Measurements from ENCODE around the gene SEPTIN12.

Gene SEPTIN12

GRCh38 chr16:4828567-4829321, 40.6 kb upstream of the SEPTIN12 start:
- Histone ChIP-seq H3K4me1 (ENCODE audit: control insufficient read depth, low read length) (no peaks in the 10 kb centered on the region), H4K20me1 (ENCODE audit: control insufficient read depth, insufficient read depth, low read depth, low read length) (no peaks in the 10 kb centered on the region), H3K9me3 (ENCODE audit: control insufficient read depth, insufficient read depth, low read length) (no peaks in the 10 kb centered on the region), H3K79me2 (ENCODE audit: control insufficient read depth, low read length) (peaks cover 3% of the 10 kb centered on the region; the same call in 1 of the 2 replicates), H3K27me3 (ENCODE audit: control insufficient read depth, low read length) (no peaks in the 10 kb centered on the region), H3K27ac (ENCODE audit: low read depth, low read length) (no peak overlapping the region), H3K4me3 (ENCODE audit: low read length) (no peak overlapping the region), H3K9me2 (replicated peaks; ENCODE audit: control insufficient read depth, low read length) (no peaks in the 10 kb centered on the region), H3K4me2 (ENCODE audit: low read length) (no peak overlapping the region), H3K36me3 (ENCODE audit: control insufficient read depth, low read length) (peaks cover 76% of the 10 kb centered on the region), H3F3A (ENCODE audit: control insufficient read depth, insufficient read depth) (no peaks in the 10 kb centered on the region)
- TF ChIP-seq EZH2phosphoT487 (IDR thresholded peaks at IDR 0.05; ENCODE audit: borderline replicate concordance, low read length) (no peak), CTCF (IDR thresholded peaks at IDR 0.05; ENCODE audit: low read depth, low read length, poor library complexity, severe bottlenecking) (no peak)

DNA sequence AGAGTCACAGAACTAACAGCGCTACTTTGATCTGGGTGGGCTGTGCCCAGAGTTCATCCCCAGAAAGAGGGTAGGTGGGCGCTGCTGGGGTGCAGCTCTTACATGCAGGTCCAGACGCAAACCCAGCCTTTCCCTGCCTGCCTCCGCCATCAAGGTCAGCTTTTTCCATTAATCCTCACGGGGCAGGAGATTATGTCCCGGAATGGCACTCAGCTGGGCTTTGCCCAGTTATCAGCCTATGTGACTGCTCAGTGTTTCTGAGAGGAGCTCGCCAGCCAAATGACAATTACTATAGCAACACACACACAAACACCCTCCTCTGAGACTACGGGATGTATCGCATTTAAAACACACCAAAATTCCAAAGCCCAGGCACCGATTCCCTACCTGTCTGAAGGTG, 38.8 kb upstream of the SEPTIN12 start:
- TF ChIP-seq EZH2phosphoT487 (IDR thresholded peaks at IDR 0.05; ENCODE audit: borderline replicate concordance, low read length) = no peak
- TF ChIP-seq CTCF (IDR thresholded peaks at IDR 0.05; ENCODE audit: low read depth, low read length, poor library complexity, severe bottlenecking) = no peak
- H3K4me3 ChIP-seq (ENCODE audit: low read length) = no peak overlapping the region
- H3K79me2 ChIP-seq (ENCODE audit: control insufficient read depth, low read length) = peaks cover 3% of the 10 kb centered on the region; the same call in 1 of the 2 replicates
- no peaks in the 10 kb centered on the region for H4K20me1 ChIP-seq (ENCODE audit: control insufficient read depth, insufficient read depth, low read depth, low read length)
- peaks cover 73% of the 10 kb centered on the region for H3K36me3 ChIP-seq (ENCODE audit: control insufficient read depth, low read length)
- H3K9me2 ChIP-seq (replicated peaks; ENCODE audit: control insufficient read depth, low read length) = no peaks in the 10 kb centered on the region
- H3K9me3 ChIP-seq (ENCODE audit: control insufficient read depth, insufficient read depth, low read length) = no peaks in the 10 kb centered on the region
- no peaks in the 10 kb centered on the region for H3K27me3 ChIP-seq (ENCODE audit: control insufficient read depth, low read length)
- no peak overlapping the region for H3K27ac ChIP-seq (ENCODE audit: low read depth, low read length)
- H3F3A ChIP-seq (ENCODE audit: control insufficient read depth, insufficient read depth) = no peaks in the 10 kb centered on the region
- no peaks in the 10 kb centered on the region for H3K4me1 ChIP-seq (ENCODE audit: control insufficient read depth, low read length)
- no peak overlapping the region for H3K4me2 ChIP-seq (ENCODE audit: low read length)

DNA sequence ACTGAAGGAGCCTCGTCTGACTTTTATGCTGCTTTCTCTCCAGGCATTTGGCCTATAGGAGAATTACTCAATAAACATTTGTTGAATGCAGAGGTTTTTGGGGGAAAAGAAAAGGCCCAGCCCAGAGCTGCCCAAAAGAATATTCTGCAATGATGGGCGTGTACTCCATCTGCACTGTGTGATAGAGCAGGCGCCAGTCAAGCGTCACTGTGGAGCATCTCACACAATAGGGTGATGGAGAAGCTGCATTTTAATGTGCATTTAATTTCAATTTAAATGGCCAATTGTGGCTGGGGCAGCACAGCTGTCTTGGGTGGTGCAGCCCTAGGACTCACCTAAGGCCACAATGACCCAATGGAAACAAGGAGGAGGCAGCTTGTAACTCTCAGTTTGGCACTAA, 38.4 kb upstream of the SEPTIN12 start:
- H4K20me1 ChIP-seq (ENCODE audit: control insufficient read depth, insufficient read depth, low read depth, low read length) = no peaks in the 10 kb centered on the region
- TF ChIP-seq CTCF (IDR thresholded peaks at IDR 0.05; ENCODE audit: low read depth, low read length, poor library complexity, severe bottlenecking) (no peak), EZH2phosphoT487 (IDR thresholded peaks at IDR 0.05; ENCODE audit: borderline replicate concordance, low read length) (no peak)

More for the DNA sequence above, 38.4 kb upstream of the SEPTIN12 start:
- no peaks in the 10 kb centered on the region for H3K9me3 ChIP-seq (ENCODE audit: control insufficient read depth, insufficient read depth, low read length)
- no peak overlapping the region for H3K27ac ChIP-seq (ENCODE audit: low read depth, low read length)
- H3K79me2 ChIP-seq (ENCODE audit: control insufficient read depth, low read length) = peaks cover 3% of the 10 kb centered on the region; the same call in 1 of the 2 replicates
- no peak overlapping the region for H3K4me2 ChIP-seq (ENCODE audit: low read length)
- H3K4me1 ChIP-seq (ENCODE audit: control insufficient read depth, low read length) = no peaks in the 10 kb centered on the region
- peaks cover 73% of the 10 kb centered on the region for H3K36me3 ChIP-seq (ENCODE audit: control insufficient read depth, low read length)
- H3K27me3 ChIP-seq (ENCODE audit: control insufficient read depth, low read length) = no peaks in the 10 kb centered on the region
- no peaks in the 10 kb centered on the region for H3K9me2 ChIP-seq (replicated peaks; ENCODE audit: control insufficient read depth, low read length)
- no peak overlapping the region for H3K4me3 ChIP-seq (ENCODE audit: low read length)
- H3F3A ChIP-seq (ENCODE audit: control insufficient read depth, insufficient read depth) = no peaks in the 10 kb centered on the region

Measured in DOHH2 (cell line).